HEK293T (cell line): ENCODE data around the gene DPH2.

Experiments used
- FOXM1 ChIP-seq: fragments of 450-650 bp; IDR thresholded peaks from 2 replicates; pipeline ENCODE4 v1.6.1; 2017; ENCODE audit warnings: mild to moderate bottlenecking, borderline replicate concordance
- SP1 ChIP-seq: fragments of 450-650 bp; IDR thresholded peaks from 2 replicates; pipeline ENCODE4 v1.6.1; 2017

DNA sequence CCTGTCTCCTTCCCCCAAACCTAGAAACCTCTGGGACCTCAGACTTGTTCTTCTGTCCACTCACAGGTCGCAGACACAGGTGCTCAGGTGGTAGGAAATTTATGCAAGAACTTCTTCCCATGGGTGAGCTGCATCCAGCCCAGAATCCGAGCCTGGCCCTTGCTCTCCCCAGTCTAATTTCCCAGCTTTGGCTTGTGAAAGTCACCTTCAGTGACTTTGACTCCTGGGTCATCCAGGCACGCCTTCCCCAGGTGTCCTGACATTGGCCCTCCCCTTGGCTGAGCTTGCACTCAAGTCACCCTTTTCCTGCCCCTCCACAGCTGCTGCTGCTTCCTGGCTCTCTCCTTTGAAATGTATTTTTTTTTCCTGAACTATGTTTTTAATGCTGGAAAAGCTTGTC, 16.4 kb upstream of the DPH2 start:
- TF ChIP-seq SP1: no peak
- TF ChIP-seq FOXM1: no peak
